ENCODE measurements around the gene VCL.
A peak's percentile ranks its signal among the peaks of the same experiment; 100 is the strongest.
"Not testable (repeated sequence)": the region's sequence is repeated elsewhere in the genome, so short reads cannot be mapped to it uniquely, and the experiment has no call there.

Gene VCL

GRCh38 chr10:73971636-73972354, 26.1 kb upstream of the VCL start:
- no peak for DNase-seq (ENCODE audit: low spot score)

DNA sequence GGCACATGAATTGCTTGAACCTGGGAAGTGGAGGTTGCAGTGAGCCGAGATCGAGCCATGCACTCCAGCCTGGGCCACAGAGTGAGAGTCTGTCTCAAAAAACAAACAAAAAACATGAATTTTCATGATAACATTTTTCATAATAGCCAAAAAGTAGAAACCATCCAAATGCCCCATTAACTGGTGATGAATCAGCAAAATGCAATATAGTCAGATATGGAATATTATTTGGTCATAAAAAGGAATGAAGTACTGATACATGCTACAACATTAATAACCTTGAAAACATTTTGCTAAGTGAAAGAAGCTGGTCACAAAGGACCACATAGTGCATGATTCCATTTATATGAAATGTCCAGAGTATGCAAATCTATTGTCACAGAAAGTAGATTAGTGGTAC, 24.5 kb upstream of the VCL start:
- DNase-seq (ENCODE audit: low spot score) = no peak

GRCh38 chr10:73974309-73974946, 23.5 kb upstream of the VCL start:
- DNase-seq (ENCODE audit: low spot score) = no peak

- DNase-seq (ENCODE audit: low spot score) = no peak
Observed at GRCh38 chr10:73975388-73975787, 22.5 kb upstream of the VCL start.

DNA sequence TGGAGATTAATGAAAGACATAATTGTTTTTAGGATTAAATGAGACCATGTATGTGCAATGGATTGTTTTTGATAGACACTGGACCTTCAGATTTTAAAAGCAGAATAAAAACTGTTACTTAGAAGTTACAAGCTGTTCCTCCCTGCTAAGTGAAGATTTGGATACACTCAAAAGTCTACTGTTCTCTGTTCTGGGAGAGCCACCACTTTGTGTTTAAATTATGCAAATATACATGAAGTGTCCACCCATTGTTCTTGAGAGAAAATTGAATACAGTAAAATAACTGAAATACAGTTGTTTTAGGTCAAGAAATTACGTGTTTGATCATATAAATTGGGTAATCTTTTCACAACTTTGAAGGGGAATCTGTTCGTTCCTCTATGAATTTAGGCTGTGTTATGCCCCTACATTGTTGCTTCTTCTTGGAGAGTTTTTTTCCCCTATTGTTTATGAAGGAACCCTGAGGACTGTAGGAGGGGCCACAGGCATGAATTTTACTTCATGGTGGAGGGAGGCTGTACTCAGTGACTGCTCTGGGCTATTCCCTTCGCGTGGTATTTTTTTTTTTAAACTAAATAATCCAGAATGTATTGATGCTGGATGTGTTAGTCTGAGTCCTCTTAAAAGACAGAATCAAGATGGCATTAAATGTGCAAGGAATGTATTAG, 18.6 kb upstream of the VCL start:
- no peak for DNase-seq (ENCODE audit: low spot score)

GRCh38 chr10:73979809-73980433, 18.0 kb upstream of the VCL start:
- DNase-seq (ENCODE audit: low spot score) = no peak

DNA sequence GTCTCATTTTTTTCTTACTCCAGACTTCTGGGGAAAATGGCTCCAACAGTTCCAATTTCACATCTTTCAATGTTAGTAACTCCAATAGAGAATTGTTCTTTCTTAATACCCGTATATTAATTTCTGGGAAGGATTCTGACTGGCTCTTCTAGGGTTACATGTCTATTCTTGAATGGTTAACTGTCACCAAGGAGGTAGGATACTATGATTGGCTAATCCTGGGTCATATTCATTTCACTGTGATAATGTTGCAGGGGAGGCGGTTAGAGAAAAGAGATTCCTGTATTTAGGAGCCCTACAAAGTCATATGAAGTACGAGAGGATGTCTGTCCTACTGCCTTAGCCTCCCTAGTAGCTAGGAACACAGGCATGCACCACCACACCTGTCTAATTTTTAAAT, 16.1 kb upstream of the VCL start:
- no peak for DNase-seq (ENCODE audit: low spot score)

DNA sequence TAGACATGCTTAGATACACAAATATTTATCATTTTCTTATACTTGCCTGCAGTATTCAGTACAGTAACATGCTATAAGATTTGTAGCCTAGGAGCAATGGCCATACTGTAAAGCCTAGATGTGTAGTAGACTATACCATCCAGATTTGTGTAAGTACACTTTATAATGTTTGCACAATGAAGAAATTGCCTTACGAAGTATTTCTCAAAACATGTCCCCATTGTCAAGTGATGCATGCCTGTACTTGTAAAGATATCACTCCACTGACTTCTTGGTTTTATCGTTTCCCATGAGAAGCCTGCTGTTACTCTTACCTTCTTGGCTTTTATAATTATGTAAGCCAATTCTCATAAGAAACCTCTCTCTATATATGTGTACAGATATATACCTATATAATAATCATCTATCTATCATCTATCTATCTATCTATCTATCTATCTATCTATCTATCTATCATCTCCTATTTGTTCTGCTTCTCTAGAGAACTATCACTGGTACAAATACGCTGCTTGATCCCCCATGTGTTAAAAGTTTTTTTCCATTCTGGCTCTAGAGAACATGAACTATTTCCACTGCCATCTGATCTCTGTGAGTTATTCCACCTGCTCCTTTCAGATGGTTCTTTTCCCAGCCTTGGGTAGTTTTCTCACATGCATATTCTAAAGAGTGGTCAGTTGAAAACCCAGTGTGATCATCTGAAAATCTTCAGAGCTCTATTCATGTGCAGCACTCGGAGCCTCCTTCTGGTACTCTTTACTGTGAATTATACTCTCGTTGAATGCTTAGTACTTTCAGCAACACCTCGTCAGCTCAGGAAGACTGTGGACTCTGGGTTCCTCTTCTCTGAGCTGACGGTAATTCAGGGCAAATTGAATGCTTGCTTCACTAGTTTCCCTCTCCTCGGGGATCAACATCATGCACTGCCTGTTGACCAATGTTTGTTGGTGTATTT, 14.5 kb upstream of the VCL start:
- no peak for DNase-seq (ENCODE audit: low spot score)

- no peak for DNase-seq (ENCODE audit: low spot score)
Observed at GRCh38 chr10:73989594-73990150, 8.2 kb upstream of the VCL start.

DNA sequence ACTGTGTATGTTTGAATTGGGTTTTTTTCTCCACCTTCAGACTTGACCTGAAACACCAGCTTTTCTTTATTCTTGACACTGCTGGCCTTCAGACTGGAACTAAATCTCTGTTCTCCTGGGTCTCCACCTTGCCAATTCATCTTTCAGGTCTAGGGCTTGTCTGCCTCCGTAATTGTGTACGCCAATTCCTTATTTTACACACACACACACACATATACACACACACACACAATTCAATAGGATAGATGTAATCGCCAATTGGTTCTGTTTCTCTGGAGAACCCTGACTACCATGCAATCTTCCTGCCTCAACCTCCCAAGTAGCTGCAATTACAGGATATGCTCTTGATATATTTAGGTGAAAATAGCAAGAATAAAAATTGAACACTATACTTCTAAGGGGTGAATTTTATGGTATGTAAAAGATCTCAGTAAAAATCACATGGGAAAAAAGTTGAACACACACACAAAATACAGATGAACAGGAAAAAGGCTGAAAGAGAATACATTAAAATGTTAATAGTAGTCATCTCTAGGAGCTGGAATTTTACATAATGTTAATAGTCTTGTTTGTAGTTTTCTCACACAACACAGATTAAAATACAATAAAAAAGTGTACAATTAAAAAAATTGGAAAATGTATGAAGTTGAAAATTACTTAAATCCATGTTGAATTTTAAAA, 6.6 kb upstream of the VCL start:
- no peak for DNase-seq (ENCODE audit: low spot score)

DNA sequence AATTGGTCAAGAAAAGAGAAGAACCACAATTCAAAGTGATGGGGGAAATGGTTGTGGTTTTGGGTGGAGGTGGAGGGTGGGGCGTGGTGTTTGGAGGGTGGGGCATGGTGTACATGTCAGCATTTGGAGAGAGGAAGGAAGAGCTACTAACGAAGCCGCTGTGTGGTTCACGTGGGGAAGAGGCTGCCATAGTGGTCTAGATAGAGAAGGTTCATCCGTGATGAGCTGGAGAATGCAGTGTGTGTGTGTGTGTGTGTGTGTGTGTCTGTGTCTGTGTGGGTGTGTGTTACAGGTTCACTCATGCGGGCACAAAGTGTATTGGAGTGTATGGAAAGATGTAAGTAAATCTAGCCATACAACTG, 6.1 kb upstream of the VCL start:
- peak; percentile 65 for DNase-seq (ENCODE audit: low spot score)

DNA sequence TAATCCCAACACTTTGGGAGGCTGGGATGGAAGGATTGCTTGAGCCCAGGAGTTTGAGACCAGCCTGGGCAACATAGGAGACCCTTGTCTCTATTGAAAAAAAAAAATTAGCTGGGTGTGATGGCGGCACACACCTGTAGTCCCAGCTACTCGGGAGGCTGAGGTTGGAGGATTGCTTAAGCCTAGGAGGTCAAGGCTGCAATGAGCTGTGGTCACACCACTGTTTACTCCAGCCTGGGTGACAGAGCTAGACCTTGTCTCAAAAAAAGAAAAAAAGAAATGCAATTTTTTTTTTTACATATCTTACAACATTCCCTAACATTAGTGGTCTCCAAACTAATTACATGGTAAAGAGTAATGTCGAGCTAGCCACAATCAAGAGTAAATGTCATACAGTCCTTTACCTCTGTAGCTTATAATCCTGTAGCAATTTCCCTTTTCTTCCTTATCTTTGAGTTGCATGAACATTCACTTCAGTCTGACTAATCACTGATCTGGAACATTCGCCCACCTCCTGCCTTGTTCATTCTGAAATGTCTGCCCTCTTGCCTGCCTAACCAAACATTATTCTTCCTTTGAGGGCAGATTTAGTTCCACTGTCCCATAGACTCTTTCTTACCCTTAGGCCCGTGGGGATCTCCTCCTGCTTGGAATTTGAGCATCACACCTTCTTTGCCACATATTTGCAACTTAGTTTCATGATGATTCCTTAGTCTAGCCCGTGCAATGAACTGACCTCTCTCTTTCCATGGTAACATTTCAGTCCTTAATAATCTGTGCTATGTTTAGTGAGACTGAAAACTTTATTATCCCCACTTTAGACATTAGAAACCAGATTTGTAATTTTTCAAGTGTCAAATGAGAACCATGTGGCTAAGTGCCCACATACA, 4.8 kb upstream of the VCL start:
- peak; percentile 38 for DNase-seq (ENCODE audit: low spot score)

- no peak for DNase-seq (ENCODE audit: low spot score)
Observed at GRCh38 chr10:73995035-73995358, 2.9 kb upstream of the VCL start.

GRCh38 chr10:73997461-73997786, 492 bp upstream of the VCL start:
- peak; percentile 74 for DNase-seq (ENCODE audit: low spot score)

- no peak for DNase-seq (ENCODE audit: low spot score)
Observed at GRCh38 chr10:73998623-73998928, 660 bp downstream of the VCL start.

- DNase-seq (ENCODE audit: low spot score) = no peak
Observed at GRCh38 chr10:73998929-73999691, 1.2 kb downstream of the VCL start.

DNA sequence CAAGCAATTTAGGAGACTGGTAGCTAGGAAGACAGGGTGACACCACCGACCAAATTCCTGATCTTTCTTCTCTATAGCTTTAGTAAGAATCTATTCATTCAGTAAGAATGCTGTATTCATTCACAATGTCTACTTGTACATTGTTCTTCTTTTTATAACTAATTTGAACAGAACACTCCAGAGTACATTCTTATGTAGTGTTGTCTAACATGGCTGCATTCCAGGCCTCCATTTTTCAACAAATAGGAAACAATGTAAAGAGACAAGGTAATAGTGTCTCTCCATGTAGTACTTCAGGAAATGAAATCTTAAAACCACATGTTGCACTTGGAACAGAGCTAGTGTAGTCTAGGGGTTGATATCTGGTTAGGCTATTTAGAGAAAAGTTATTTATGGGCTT, 1.8 kb downstream of the VCL start:
- DNase-seq (ENCODE audit: low spot score) = no peak

- not testable (repeated sequence) for DNase-seq (ENCODE audit: low spot score)
Observed at GRCh38 chr10:74000244-74000643, 2.3 kb downstream of the VCL start.

DNA sequence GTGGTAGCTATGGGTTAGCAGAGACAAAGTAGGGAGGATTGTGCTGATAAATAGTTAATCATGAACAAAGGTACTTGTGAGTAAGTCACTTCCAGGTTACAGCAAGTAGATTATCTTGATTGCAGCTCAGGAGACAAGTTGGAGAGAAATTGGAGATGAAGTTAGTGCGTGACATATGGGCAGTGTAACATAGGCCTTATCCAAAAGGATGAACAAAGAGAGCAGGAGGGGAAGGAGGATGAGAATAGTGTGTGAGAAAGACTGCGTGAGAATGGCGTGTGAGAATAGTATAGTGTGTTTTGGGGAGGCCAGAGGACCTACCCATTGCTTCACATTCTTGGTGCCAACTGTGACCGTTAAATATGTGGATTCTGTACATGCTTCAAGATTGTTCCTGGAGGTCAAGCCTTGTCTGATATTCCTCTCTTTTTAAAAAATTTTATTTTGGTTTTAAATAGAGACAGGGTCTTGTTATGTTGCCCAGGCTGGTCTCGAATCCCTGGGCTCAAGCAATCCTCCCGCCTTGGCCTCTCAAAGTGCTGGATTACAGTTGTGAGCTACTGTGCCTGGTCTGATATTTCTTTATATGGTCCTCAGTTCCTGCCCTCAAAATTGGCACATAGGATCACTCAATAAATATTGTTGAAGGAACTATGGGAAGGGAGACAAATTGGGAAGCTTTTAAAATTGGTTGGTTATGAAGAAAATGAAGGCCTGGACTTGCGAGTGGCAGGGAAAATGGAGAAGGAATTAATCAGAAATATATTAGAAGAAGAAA, 3.2 kb downstream of the VCL start:
- no peak for DNase-seq (ENCODE audit: low spot score)

All from hematopoietic multipotent progenitor cell treated with erythropoietin and hydrocortisone succinate and interleukin-3 and kit ligand, for 15 days (in vitro differentiated cells).